Gastrocnemius medialis (tissue), 4 donors: ENCODE data around the gene URI1. TPM values are rescaled to one million over a fixed set of nuclear protein-coding genes. Genes with fewer than 3 reads are reported as not detected.
"Not testable (repeated sequence)": the region's sequence is repeated elsewhere in the genome, so short reads cannot be mapped to it uniquely, and the experiment has no call there.

Source experiments
- ATAC-seq, 2 donors: fragments of 150-250 bp; one replicate each; pipeline ENCODE4 v1.9.1; 2016
- DNase-seq, 2 donors: peaks; one replicate each; pipeline ENCODE4 v3.0.0-alpha.2; 2019
- H3K27ac ChIP-seq, 4 donors: fragments of 200-600 bp; sonication (generic); 1 replicate in 1 of 4; 2 replicates in 3 of 4; pipeline ENCODE4 v1.5.1; 2016 to 2018; ENCODE audit warnings: mild to moderate bottlenecking in 2 of 4, moderate library complexity in 1 of 4
- H3K27me3 ChIP-seq, 3 donors: fragments of 200-600 bp; sonication (generic) in 2 of 3; 1 replicate in 1 of 3; 2 replicates in 2 of 3; pipeline versions ENCODE4 v1.5.1 to v1.6.0; 2016 to 2019; ENCODE audit warnings: mild to moderate bottlenecking in 1 of 3, moderate library complexity in 1 of 3
- H3K36me3 ChIP-seq, 2 donors: fragments of 200-600 bp; sonication (generic) in 1 of 2; one replicate each; pipeline ENCODE4 v1.5.1; 2017 to 2018
- H3K4me1 ChIP-seq, 2 donors: fragments of 200-600 bp; sonication (generic) in 1 of 2; one replicate each; pipeline ENCODE4 v1.5.1; 2016 to 2017; ENCODE audit warnings: mild to moderate bottlenecking in 2 of 2
- H3K4me3 ChIP-seq, 4 donors: fragments of 200-600 bp; sonication (generic) in 3 of 4; 1 replicate in 1 of 4; 2 replicates in 3 of 4; pipeline ENCODE4 v1.5.1; 2016 to 2019; ENCODE audit warnings: mild to moderate bottlenecking in 2 of 4
- H3K9me3 ChIP-seq, 3 donors: fragments of 200-600 bp; sonication (generic) in 2 of 3; 1 replicate in 1 of 3; 2 replicates in 2 of 3; pipeline ENCODE4 v1.5.1; 2016 to 2019
- CTCF ChIP-seq, 5 experiments: fragments of 450-650 bp in 3 of 5; fragments of 200-600 bp in 2 of 5; sonication (generic) in 2 of 5; IDR thresholded peaks in 4 of 5; conservative IDR thresholded peaks in 1 of 5; 1 replicate in 4 of 5; 2 replicates in 1 of 5; pipeline ENCODE4 v1.5.1; 2016 to 2019; ENCODE audit warnings: antibody characterized with exemption in 5 of 5, mild to moderate bottlenecking in 3 of 5, moderate library complexity in 3 of 5
- POLR2A ChIP-seq, 2 donors: fragments of 450-650 bp; IDR thresholded peaks; one replicate each; pipeline ENCODE4 v1.6.1; 2017; ENCODE audit warnings: antibody characterized with exemption in 2 of 2, mild to moderate bottlenecking in 2 of 2, moderate library complexity in 2 of 2
- in situ Hi-C, 4 donors: fragments of 200-750 bp; cut with MboI; loops; one replicate each; pipeline versions ENCODE4 v1.15.0 to v1.8.0; 2017; ENCODE audit warnings: low sequenced_read_pairs in 4 of 4
- intact Hi-C: fragments of 100-400 bp; cut with DNase I; formaldehyde crosslinking; loops from one replicate; pipeline ENCODE4 v1.15.1; 2023; ENCODE audit warnings: low total_unique reads
- total RNA-seq, 4 donors: library from RNA; depleted of rRNA; stranded (reverse); fragments of >200 nt; gene quantifications; one replicate each; pipeline versions ENCODE4 v1.1.0 to v1.2.3, GENCODE V29; 2016

Gene URI1
- total RNA-seq, 4 donors from 2014 or later, result 37.4 to 84.1 (median 59.2) TPM

GRCh38 chr19:29947871-29948270, 5.8 kb downstream of the URI1 start:
- DNase-seq (no peak), ATAC-seq (no peak)
- intact Hi-C loops (loop anchor here (2.0 kb wide), 1 partner anchor 19 kb away; no protein-coding TSS in a partner anchor), in situ Hi-C loops (no loop called here)
- Histone ChIP-seq H3K4me3 (no peak overlapping the region), H3K27me3 (no peaks in the 10 kb centered on the region), H3K27ac (no peak overlapping the region), H3K36me3 (no peaks in the 10 kb centered on the region), H3K9me3 (no peaks in the 10 kb centered on the region), H3K4me1 (peaks cover 33 to 34% of the 10 kb centered on the region in 2 donors)
- no peak for TF ChIP-seq CTCF (IDR thresholded peaks at IDR 0.05 in 4 of 5, conservative IDR thresholded peaks at IDR 0.05 in 1 of 5)
- no peak for TF ChIP-seq POLR2A (IDR thresholded peaks at IDR 0.05)

GRCh38 chr19:29948759-29949470, 6.9 kb downstream of the URI1 start:
- ATAC-seq, in situ Hi-C loops, H3K27me3 ChIP-seq, H3K36me3 ChIP-seq, intact Hi-C loops, H3K9me3 ChIP-seq, H3K27ac ChIP-seq, H3K4me3 ChIP-seq, DNase-seq: not testable (repeated sequence)
- peaks cover 23 to 27% of the 10 kb centered on the region in 2 donors for H3K4me1 ChIP-seq

- in situ Hi-C loops, result no loop called here
- no peak for ATAC-seq
- intact Hi-C loops, result no loop called here
- Histone ChIP-seq H3K4me1 (peaks cover 7 to 8% of the 10 kb centered on the region in 2 donors), H3K36me3 (no peaks in the 10 kb centered on the region), H3K9me3 (no peaks in the 10 kb centered on the region), H3K27ac (no peak overlapping the region), H3K4me3 (no peak overlapping the region), H3K27me3 (no peaks in the 10 kb centered on the region)
- DNase-seq, result no peak
- TF ChIP-seq POLR2A (IDR thresholded peaks at IDR 0.05) (no peak), CTCF (IDR thresholded peaks at IDR 0.05 in 4 of 5, conservative IDR thresholded peaks at IDR 0.05 in 1 of 5) (no peak)
Measured at GRCh38 chr19:29952177-29952576, 10.1 kb downstream of the URI1 start.

GRCh38 chr19:29952646-29953045, 10.6 kb downstream of the URI1 start:
- ATAC-seq, result no peak
- in situ Hi-C loops, result no loop called here
- DNase-seq, result no peak
- TF ChIP-seq POLR2A (IDR thresholded peaks at IDR 0.05) (no peak), CTCF (IDR thresholded peaks at IDR 0.05 in 4 of 5, conservative IDR thresholded peaks at IDR 0.05 in 1 of 5) (no peak)
- Histone ChIP-seq H3K9me3 (no peaks in the 10 kb centered on the region), H3K4me1 (peaks cover 3 to 7% of the 10 kb centered on the region in 2 donors), H3K36me3 (no peaks in the 10 kb centered on the region), H3K4me3 (no peak overlapping the region), H3K27me3 (no peaks in the 10 kb centered on the region), H3K27ac (no peak overlapping the region)
- intact Hi-C loops, result no loop called here

- ATAC-seq (no peak), DNase-seq (no peak)
- Histone ChIP-seq H3K27me3 (no peaks in the 10 kb centered on the region), H3K27ac (no peak overlapping the region), H3K9me3 (no peaks in the 10 kb centered on the region), H3K4me1 (peaks cover 0 to 3% of the 10 kb centered on the region in 2 donors), H3K4me3 (no peak overlapping the region), H3K36me3 (no peaks in the 10 kb centered on the region)
- intact Hi-C loops, result no loop called here
- in situ Hi-C loops, result no loop called here
- no peak for TF ChIP-seq CTCF (IDR thresholded peaks at IDR 0.05 in 4 of 5, conservative IDR thresholded peaks at IDR 0.05 in 1 of 5)
- no peak for TF ChIP-seq POLR2A (IDR thresholded peaks at IDR 0.05)
Measured at GRCh38 chr19:29953352-29954247, 11.6 kb downstream of the URI1 start.
